Measurements from ENCODE around the gene IL23R. TPM values are rescaled to one million over a fixed set of nuclear protein-coding genes. Genes with fewer than 3 reads are reported as not detected.

The IL23R gene
- total RNA-seq, 2 experiments from 2014 or later: 12.2 to 14.9 TPM

- Mint-ChIP-seq H3K4me1 (ENCODE audit: low read depth) (peaks cover 33% of the 10 kb centered on the region), H3K4me3 (no peak overlapping the region), H3K27me3 (ENCODE audit: low read depth) (no peaks in the 10 kb centered on the region), H3K36me3 (ENCODE audit: low read depth) (peaks cover 13% of the 10 kb centered on the region), H3K27ac (no peak overlapping the region), H3K9me3 (peaks cover 10% of the 10 kb centered on the region)
- DNase-seq: no peak
- CTCF ChIA-PET: interaction anchor here (1.4 kb wide), 1 partner anchor 30 kb away, joined by 3 read pairs; no protein-coding TSS in a partner anchor
- intact Hi-C loops (cut with micrococcal nuclease): no loop called here
These were observed 114.4 kb downstream of the IL23R start for GRCh38 chr1:67280696-67281095.

GRCh38 chr1:67281244-67281643 lies 115.0 kb downstream of the IL23R start:
- Mint-ChIP-seq H3K27ac (no peak overlapping the region), H3K27me3 (ENCODE audit: low read depth) (no peaks in the 10 kb centered on the region), H3K4me1 (ENCODE audit: low read depth) (peaks cover 33% of the 10 kb centered on the region), H3K4me3 (no peak overlapping the region), H3K36me3 (ENCODE audit: low read depth) (peaks cover 7% of the 10 kb centered on the region), H3K9me3 (peaks cover 6% of the 10 kb centered on the region)
- intact Hi-C loops (cut with micrococcal nuclease): no loop called here
- CTCF ChIA-PET: interaction anchor here (1.4 kb wide), 1 partner anchor 30 kb away, joined by 3 read pairs; no protein-coding TSS in a partner anchor
- no peak for DNase-seq

GRCh38 chr1:67285780-67286488 lies 119.7 kb downstream of the IL23R start:
- Mint-ChIP-seq H3K4me3 (no peak overlapping the region), H3K36me3 (ENCODE audit: low read depth) (no peaks in the 10 kb centered on the region), H3K27me3 (ENCODE audit: low read depth) (no peaks in the 10 kb centered on the region), H3K9me3 (no peaks in the 10 kb centered on the region), H3K4me1 (ENCODE audit: low read depth) (peaks cover 52% of the 10 kb centered on the region), H3K27ac (peak overlapping the region; percentile 65)
- intact Hi-C loops (cut with micrococcal nuclease): loop anchor here (1.0 to 5.0 kb wide), 8 partner anchors 12 to 214 kb away; partner anchors contain the start of gene SERBP1
- CTCF ChIA-PET: interaction anchor here (0.8 to 4.6 kb wide), 4 partner anchors 11 to 215 kb away, joined by 3 to 24 read pairs (median 3); no protein-coding TSS in a partner anchor
- peak; percentile 55 for DNase-seq

GRCh38 chr1:67290236-67290635 lies 124.0 kb downstream of the IL23R start:
- peaks cover 6% of the 10 kb centered on the region for H3K36me3 Mint-ChIP-seq (ENCODE audit: low read depth)
- H3K27me3 Mint-ChIP-seq (ENCODE audit: low read depth): peaks cover 7% of the 10 kb centered on the region
- no peak overlapping the region for H3K27ac Mint-ChIP-seq
- CTCF ChIA-PET: no interaction called here
- H3K9me3 Mint-ChIP-seq: peaks cover 1% of the 10 kb centered on the region
- H3K4me1 Mint-ChIP-seq (ENCODE audit: low read depth): peaks cover 47% of the 10 kb centered on the region
- no peak overlapping the region for H3K4me3 Mint-ChIP-seq
- intact Hi-C loops (cut with micrococcal nuclease): no loop called here
- DNase-seq: no peak

- Mint-ChIP-seq H3K4me1 (ENCODE audit: low read depth) (peaks cover 18% of the 10 kb centered on the region), H3K27ac (no peak overlapping the region), H3K4me3 (no peak overlapping the region), H3K9me3 (peaks cover 1% of the 10 kb centered on the region), H3K27me3 (ENCODE audit: low read depth) (peaks cover 7% of the 10 kb centered on the region), H3K36me3 (ENCODE audit: low read depth) (peaks cover 6% of the 10 kb centered on the region)
- intact Hi-C loops (cut with micrococcal nuclease): loop anchor here (1.0 kb wide), 1 partner anchor 9 kb away; no protein-coding TSS in a partner anchor
- CTCF ChIA-PET: interaction anchor here (0.6 to 1.0 kb wide), 3 partner anchors 19 to 141 kb away, joined by 3 to 4 read pairs (median 3); no protein-coding TSS in a partner anchor
- DNase-seq: peak; percentile 38
These were observed 128.8 kb downstream of the IL23R start for GRCh38 chr1:67294836-67295617.

- Mint-ChIP-seq H3K4me3 (no peak overlapping the region), H3K9me3 (no peaks in the 10 kb centered on the region), H3K36me3 (ENCODE audit: low read depth) (no peaks in the 10 kb centered on the region), H3K4me1 (ENCODE audit: low read depth) (peaks cover 25% of the 10 kb centered on the region), H3K27me3 (ENCODE audit: low read depth) (peaks cover 2% of the 10 kb centered on the region), H3K27ac (no peak overlapping the region)
- CTCF ChIA-PET: interaction anchor here (1.5 kb wide), 1 partner anchor 85 kb away, joined by 6 read pairs; no protein-coding TSS in a partner anchor
- intact Hi-C loops (cut with micrococcal nuclease): no loop called here
- no peak for DNase-seq
These were observed 132.5 kb downstream of the IL23R start for GRCh38 chr1:67298762-67299161.

GRCh38 chr1:67299296-67299695 lies 133.0 kb downstream of the IL23R start:
- intact Hi-C loops (cut with micrococcal nuclease): no loop called here
- Mint-ChIP-seq H3K27me3 (ENCODE audit: low read depth) (no peaks in the 10 kb centered on the region), H3K9me3 (no peaks in the 10 kb centered on the region), H3K27ac (no peak overlapping the region), H3K4me3 (no peak overlapping the region), H3K4me1 (ENCODE audit: low read depth) (peaks cover 27% of the 10 kb centered on the region), H3K36me3 (ENCODE audit: low read depth) (no peaks in the 10 kb centered on the region)
- DNase-seq: no peak
- CTCF ChIA-PET: interaction anchor here (1.5 kb wide), 1 partner anchor 85 kb away, joined by 6 read pairs; no protein-coding TSS in a partner anchor

- Mint-ChIP-seq H3K27me3 (ENCODE audit: low read depth) (no peaks in the 10 kb centered on the region), H3K9me3 (no peaks in the 10 kb centered on the region), H3K4me1 (ENCODE audit: low read depth) (peaks cover 20% of the 10 kb centered on the region), H3K36me3 (ENCODE audit: low read depth) (no peaks in the 10 kb centered on the region), H3K4me3 (no peak overlapping the region), H3K27ac (no peak overlapping the region)
- CTCF ChIA-PET: interaction anchor here (0.7 kb wide), 1 partner anchor 24 kb away, joined by 3 read pairs; no protein-coding TSS in a partner anchor
- DNase-seq: no peak
- intact Hi-C loops (cut with micrococcal nuclease): no loop called here
These were observed 134.3 kb downstream of the IL23R start for GRCh38 chr1:67300561-67300960.

GRCh38 chr1:67304023-67304422 lies 137.8 kb downstream of the IL23R start:
- intact Hi-C loops (cut with micrococcal nuclease): loop anchor here (1.0 kb wide), 7 partner anchors 9 to 129 kb away; no protein-coding TSS in a partner anchor
- CTCF ChIA-PET: no interaction called here
- peaks cover 23% of the 10 kb centered on the region for H3K4me1 Mint-ChIP-seq (ENCODE audit: low read depth)
- DNase-seq: no peak
- no peaks in the 10 kb centered on the region for H3K9me3 Mint-ChIP-seq
- peaks cover 11% of the 10 kb centered on the region for H3K36me3 Mint-ChIP-seq (ENCODE audit: low read depth)
- H3K27me3 Mint-ChIP-seq (ENCODE audit: low read depth): no peaks in the 10 kb centered on the region
- H3K27ac Mint-ChIP-seq: peak overlapping the region; percentile 86
- no peak overlapping the region for H3K4me3 Mint-ChIP-seq

GRCh38 chr1:67306547-67306946 lies 140.3 kb downstream of the IL23R start:
- Mint-ChIP-seq H3K4me1 (ENCODE audit: low read depth) (peaks cover 35% of the 10 kb centered on the region), H3K27ac (peak overlapping the region; percentile 95), H3K9me3 (no peaks in the 10 kb centered on the region), H3K4me3 (no peak overlapping the region), H3K27me3 (ENCODE audit: low read depth) (no peaks in the 10 kb centered on the region), H3K36me3 (ENCODE audit: low read depth) (peaks cover 34% of the 10 kb centered on the region)
- no peak for DNase-seq
- CTCF ChIA-PET: interaction anchor here (0.9 to 1.2 kb wide), 2 partner anchors 27 to 194 kb away, joined by 3 to 4 read pairs; no protein-coding TSS in a partner anchor
- intact Hi-C loops (cut with micrococcal nuclease): no loop called here

GRCh38 chr1:67307251-67308060 lies 141.2 kb downstream of the IL23R start, which contains the start of gene IL12RB2:
TSS of gene IL12RB2 (plus strand) at chr1:67307873. CDS start at chr1:67320369, 12,496 bp downstream.
- CTCF ChIA-PET: interaction anchor here (0.9 to 1.2 kb wide), 2 partner anchors 26 to 193 kb away, joined by 3 to 4 read pairs; no protein-coding TSS in a partner anchor
- intact Hi-C loops (cut with micrococcal nuclease): no loop called here
- H3K4me1 Mint-ChIP-seq (ENCODE audit: low read depth): peaks cover 44% of the 10 kb centered on the region
- H3K4me3 Mint-ChIP-seq: peak within 1 kb of the TSS; percentile 95
- H3K27ac Mint-ChIP-seq: peak within 1 kb of the TSS; percentile 97
- no peaks in the 10 kb centered on the region for H3K27me3 Mint-ChIP-seq (ENCODE audit: low read depth)
- peaks cover 43% of the 10 kb centered on the region for H3K36me3 Mint-ChIP-seq (ENCODE audit: low read depth)
- DNase-seq: peak; percentile 72
- no peaks in the 10 kb centered on the region for H3K9me3 Mint-ChIP-seq

All from activated naive CD4-positive, alpha-beta T cell treated with anti-CD3 and anti-CD28 coated beads for 36 hours (primary cell).